GM12878 (cell line): Measurements from ENCODE around the gene SCNM1. TPM values are rescaled to one million over a fixed set of nuclear protein-coding genes. Genes with fewer than 3 reads are reported as not detected.

ENCODE experiments used
- ETV6 ChIP-seq, 2 experiments: fragments of 450-650 bp in 1 of 2; IDR thresholded peaks in 1 of 2; conservative IDR thresholded peaks in 1 of 2; 2 replicates each; pipeline ENCODE4 v1.6.1; 2014; ENCODE audit warnings: antibody characterized with exemption in 1 of 2, borderline replicate concordance in 1 of 2, low read depth in 1 of 2, mild to moderate bottlenecking in 1 of 2, moderate library complexity in 1 of 2
- IKZF1 ChIP-seq: fragments of 450-650 bp; conservative IDR thresholded peaks from 2 replicates; pipeline ENCODE4 v1.6.1; 2017; ENCODE audit warnings: antibody characterized with exemption, mild to moderate bottlenecking
- MYB ChIP-seq: fragments of 150-350 bp; IDR thresholded peaks from 2 replicates; pipeline ENCODE4 v1.6.1; 2014; ENCODE audit warnings: mild to moderate bottlenecking, low read depth, low read length, borderline replicate concordance
- MYC ChIP-seq: IDR thresholded peaks from 2 replicates; pipeline ENCODE4 v1.6.1; 2011; ENCODE audit warnings: mild to moderate bottlenecking, low read length, moderate library complexity, inconsistent platforms; ENCODE audit not compliant: insufficient read depth, insufficient replicate concordance, insufficient read length, severe bottlenecking
- NFYB ChIP-seq: IDR thresholded peaks from 2 replicates; pipeline ENCODE4 v1.6.1; 2011; ENCODE audit warnings: low read depth, mild to moderate bottlenecking, low read length, improper control_type of control experiment, moderate library complexity; ENCODE audit not compliant: insufficient read depth
- PAX5 ChIP-seq: IDR thresholded peaks from 2 replicates; pipeline ENCODE4 v1.6.1; 2011; ENCODE audit warnings: low read depth, low read length, borderline replicate concordance
- PML ChIP-seq: IDR thresholded peaks from 2 replicates; pipeline ENCODE4 v1.6.1; 2012; ENCODE audit warnings: low read length, inconsistent platforms
- POLR2A ChIP-seq: IDR thresholded peaks from 2 replicates; pipeline ENCODE4 v1.6.1; 2011; ENCODE audit warnings: low read depth, mild to moderate bottlenecking, low read length
- polyA plus RNA-seq, 11 experiments: library from polyadenylated mRNA; depleted of rRNA in 4 of 11; unstranded in 6 of 11; stranded (reverse) in 5 of 11; fragments of >200 nt; fragmentation: Nextera tagmentation in 4 of 11; fragmentation: Illumina TruSeq in 1 of 11; extraction: Ambion mirVana in 4 of 11; extraction: Trizol in 1 of 11; gene quantifications; 1 replicate in 1 of 11; 2 replicates in 10 of 11; pipeline versions ENCODE4 v1.2.1 to v1.2.3, GENCODE V29; 2011 to 2016; ENCODE audit warnings: inconsistent platforms in 2 of 11, missing spikeins in 2 of 11, low read depth in 1 of 11
- total RNA-seq, 4 experiments: library from RNA; depleted of rRNA in 3 of 4; stranded (reverse); fragments of >200 nt in 3 of 4; fragmentation: Illumina TruSeq in 1 of 4; extraction: Trizol in 1 of 4; gene quantifications; 2 replicates each; pipeline versions ENCODE4 v1.2.1 to v1.2.3, GENCODE V29; 2013 to 2021
- TF ChIP-seq, protein P1 (sequence below): fragments of 450-650 bp; IDR thresholded peaks from 2 replicates; pipeline ENCODE4 v1.6.1; 2016; ENCODE audit warnings: mild to moderate bottlenecking
- TF ChIP-seq, protein P2 (sequence below): IDR thresholded peaks from 2 replicates; pipeline ENCODE4 v1.6.1; 2011; ENCODE audit warnings: mild to moderate bottlenecking, low read depth, low read length, moderate library complexity; ENCODE audit not compliant: insufficient replicate concordance
- TF ChIP-seq, protein P3 (sequence below): fragments of 450-650 bp; IDR thresholded peaks from 2 replicates; pipeline ENCODE4 v1.6.1; 2017; ENCODE audit warnings: low read depth, mild to moderate bottlenecking, moderate library complexity
- TF ChIP-seq, protein P4 (sequence below): fragments of 450-650 bp; IDR thresholded peaks from 2 replicates; pipeline ENCODE4 v1.6.1; 2014; ENCODE audit warnings: mild to moderate bottlenecking

Gene SCNM1
- total and polyA plus RNA-seq, 10 of the 15 experiments (the other 5 are each of a cell fraction or from before 2014, with no cell fraction given) = 25.8 to 207 (median 76.9) TPM

DNA sequence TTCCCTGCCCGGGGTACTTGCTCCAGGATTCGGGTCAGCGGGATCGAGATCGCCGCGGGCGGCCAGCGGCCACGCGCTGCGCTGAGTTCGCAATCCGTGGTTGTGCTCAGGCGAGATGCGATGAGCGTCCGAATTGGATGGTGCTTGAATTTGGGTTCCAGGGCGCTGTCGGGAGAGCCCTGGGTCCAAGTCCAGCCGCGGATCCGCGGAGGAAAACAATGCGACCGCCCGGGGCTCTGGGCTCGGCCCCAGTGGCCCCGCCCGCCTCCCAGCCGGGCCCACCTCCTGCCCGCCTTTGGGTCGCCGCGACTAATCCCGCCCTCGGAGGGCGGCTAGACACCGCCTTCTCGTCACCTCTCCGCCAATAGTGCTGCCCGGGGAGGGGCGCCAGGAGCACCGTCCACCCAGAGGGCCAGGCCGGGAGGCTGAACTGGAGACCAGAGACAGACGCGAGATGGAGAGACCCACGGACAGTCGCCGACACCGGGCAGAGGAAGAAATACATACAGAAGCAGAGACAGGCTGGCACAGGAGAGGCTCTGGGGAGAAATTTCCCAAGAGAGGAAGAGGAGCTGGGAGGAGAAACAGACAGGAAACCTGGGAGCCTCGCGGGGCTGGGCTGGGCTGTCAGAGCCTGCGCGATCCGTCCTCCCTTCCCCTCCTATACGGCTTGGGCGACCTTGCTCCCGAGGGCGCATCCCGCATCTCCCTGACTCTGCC lies 19.4 kb upstream of the SCNM1 start, which contains the start of gene SEMA6C (continued):
- TF ChIP-seq, protein P1, sequence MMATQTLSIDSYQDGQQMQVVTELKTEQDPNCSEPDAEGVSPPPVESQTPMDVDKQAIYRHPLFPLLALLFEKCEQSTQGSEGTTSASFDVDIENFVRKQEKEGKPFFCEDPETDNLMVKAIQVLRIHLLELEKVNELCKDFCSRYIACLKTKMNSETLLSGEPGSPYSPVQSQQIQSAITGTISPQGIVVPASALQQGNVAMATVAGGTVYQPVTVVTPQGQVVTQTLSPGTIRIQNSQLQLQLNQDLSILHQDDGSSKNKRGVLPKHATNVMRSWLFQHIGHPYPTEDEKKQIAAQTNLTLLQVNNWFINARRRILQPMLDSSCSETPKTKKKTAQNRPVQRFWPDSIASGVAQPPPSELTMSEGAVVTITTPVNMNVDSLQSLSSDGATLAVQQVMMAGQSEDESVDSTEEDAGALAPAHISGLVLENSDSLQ = peak; percentile 47; the same call in 1 of the 2 replicates
- TF ChIP-seq POLR2A = 0 out of 2 replicates have a peak, but pooled peaks have one; percentile 19
- peak; percentile 37; the same call in 1 of the 2 replicates for TF ChIP-seq IKZF1
- TF ChIP-seq PAX5 = no peak
- peak; percentile 81 for TF ChIP-seq NFYB
- TF ChIP-seq MYB = no peak
- TF ChIP-seq, protein P2, sequence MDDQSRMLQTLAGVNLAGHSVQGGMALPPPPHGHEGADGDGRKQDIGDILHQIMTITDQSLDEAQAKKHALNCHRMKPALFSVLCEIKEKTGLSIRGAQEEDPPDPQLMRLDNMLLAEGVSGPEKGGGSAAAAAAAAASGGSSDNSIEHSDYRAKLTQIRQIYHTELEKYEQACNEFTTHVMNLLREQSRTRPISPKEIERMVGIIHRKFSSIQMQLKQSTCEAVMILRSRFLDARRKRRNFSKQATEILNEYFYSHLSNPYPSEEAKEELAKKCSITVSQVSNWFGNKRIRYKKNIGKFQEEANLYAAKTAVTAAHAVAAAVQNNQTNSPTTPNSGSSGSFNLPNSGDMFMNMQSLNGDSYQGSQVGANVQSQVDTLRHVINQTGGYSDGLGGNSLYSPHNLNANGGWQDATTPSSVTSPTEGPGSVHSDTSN = peak; percentile 2
- TF ChIP-seq ETV6 (conservative IDR thresholded peaks at IDR 0.05 in 1 of 2, IDR thresholded peaks at IDR 0.05 in 1 of 2; ENCODE audit: borderline replicate concordance in 1 of 2, low read depth in 1 of 2) = no peak
- TF ChIP-seq PML = no peak
- TF ChIP-seq, protein P3, sequence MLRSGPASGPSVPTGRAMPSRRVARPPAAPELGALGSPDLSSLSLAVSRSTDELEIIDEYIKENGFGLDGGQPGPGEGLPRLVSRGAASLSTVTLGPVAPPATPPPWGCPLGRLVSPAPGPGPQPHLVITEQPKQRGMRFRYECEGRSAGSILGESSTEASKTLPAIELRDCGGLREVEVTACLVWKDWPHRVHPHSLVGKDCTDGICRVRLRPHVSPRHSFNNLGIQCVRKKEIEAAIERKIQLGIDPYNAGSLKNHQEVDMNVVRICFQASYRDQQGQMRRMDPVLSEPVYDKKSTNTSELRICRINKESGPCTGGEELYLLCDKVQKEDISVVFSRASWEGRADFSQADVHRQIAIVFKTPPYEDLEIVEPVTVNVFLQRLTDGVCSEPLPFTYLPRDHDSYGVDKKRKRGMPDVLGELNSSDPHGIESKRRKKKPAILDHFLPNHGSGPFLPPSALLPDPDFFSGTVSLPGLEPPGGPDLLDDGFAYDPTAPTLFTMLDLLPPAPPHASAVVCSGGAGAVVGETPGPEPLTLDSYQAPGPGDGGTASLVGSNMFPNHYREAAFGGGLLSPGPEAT = 0 out of 2 replicates have a peak, but pooled peaks have one; percentile 19
- TF ChIP-seq, protein P4, sequence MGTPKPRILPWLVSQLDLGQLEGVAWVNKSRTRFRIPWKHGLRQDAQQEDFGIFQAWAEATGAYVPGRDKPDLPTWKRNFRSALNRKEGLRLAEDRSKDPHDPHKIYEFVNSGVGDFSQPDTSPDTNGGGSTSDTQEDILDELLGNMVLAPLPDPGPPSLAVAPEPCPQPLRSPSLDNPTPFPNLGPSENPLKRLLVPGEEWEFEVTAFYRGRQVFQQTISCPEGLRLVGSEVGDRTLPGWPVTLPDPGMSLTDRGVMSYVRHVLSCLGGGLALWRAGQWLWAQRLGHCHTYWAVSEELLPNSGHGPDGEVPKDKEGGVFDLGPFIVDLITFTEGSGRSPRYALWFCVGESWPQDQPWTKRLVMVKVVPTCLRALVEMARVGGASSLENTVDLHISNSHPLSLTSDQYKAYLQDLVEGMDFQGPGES = peak; percentile 23; the same call in 1 of the 2 replicates
- TF ChIP-seq MYC = no peak
